ENCODE results near the gene C22orf39.

The C22orf39 gene

DNA sequence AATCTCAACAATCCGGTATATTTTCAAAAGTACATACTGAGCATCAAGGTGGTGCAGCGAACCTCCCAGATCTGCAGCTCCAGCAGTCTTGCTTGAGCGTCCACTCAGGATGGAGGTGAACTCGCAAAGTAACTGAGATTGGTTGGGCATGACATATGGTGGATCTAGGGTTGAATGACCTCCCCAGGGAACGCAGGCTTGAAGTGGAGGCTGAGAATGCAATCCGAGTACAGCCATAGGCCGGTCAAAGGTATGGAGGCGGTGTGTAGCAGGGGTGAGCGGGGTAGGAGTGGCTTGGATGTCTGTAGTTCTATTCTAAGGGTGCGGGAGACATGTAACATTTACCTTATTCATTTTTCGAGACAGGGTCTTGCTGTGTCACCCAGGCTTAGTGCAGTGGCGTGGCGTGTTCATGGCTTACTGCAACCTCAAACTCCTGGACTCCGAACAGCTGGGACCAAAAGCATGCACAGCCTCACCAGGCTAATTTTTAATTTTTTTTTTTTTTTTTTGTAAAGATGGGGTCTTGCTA, 631 bp upstream of the C22orf39 start:
- no peak for TF ChIP-seq ZBTB7A (IDR thresholded peaks at IDR 0.05; ENCODE audit: low read depth)

DNA sequence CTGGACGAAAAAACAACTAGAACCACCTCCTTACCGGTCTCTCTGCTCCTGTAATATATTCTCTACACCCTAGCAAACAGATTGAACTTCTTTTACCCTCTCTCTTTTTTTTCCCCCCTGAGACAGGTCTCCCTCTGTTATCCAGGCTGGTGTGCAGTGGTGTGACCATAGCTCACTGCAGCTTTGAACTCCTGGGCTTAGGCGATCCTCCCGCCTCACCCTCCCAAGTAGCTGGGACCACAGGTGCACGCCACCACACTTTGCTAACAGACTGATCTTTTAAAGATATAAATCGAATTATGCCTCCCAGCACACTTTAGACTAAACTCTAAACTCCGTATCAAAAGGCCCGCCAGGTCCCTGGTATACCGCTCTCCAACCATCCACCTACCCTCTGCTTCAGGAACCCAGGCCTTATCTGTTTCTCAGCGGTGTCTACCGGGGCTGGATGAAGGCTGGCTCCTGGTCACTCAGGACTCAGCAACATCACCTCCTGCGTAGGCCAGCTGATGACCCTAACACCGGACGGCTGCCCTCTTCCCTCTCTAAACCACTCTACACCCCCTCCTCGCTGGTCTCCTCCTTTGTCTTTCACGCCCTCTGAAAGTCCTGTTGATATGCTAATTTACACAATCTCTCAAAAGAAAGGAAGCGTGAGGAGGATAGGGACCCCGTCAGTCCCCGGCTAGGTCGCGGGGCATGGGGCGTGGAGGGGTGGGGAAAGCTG, 745 bp downstream of the C22orf39 start:
- TF ChIP-seq FOXM1 (IDR thresholded peaks at IDR 0.05; ENCODE audit: borderline replicate concordance, low read depth) = no peak
- TF ChIP-seq EGR1 (IDR thresholded peaks at IDR 0.05) = no peak
- TF ChIP-seq TCF12 (IDR thresholded peaks at IDR 0.05; ENCODE audit: low read depth) = no peak
- TF ChIP-seq ZBTB7A (IDR thresholded peaks at IDR 0.05; ENCODE audit: low read depth) = no peak
- no peak for TF ChIP-seq CEBPB (IDR thresholded peaks at IDR 0.05)
- TF ChIP-seq, protein P1, sequence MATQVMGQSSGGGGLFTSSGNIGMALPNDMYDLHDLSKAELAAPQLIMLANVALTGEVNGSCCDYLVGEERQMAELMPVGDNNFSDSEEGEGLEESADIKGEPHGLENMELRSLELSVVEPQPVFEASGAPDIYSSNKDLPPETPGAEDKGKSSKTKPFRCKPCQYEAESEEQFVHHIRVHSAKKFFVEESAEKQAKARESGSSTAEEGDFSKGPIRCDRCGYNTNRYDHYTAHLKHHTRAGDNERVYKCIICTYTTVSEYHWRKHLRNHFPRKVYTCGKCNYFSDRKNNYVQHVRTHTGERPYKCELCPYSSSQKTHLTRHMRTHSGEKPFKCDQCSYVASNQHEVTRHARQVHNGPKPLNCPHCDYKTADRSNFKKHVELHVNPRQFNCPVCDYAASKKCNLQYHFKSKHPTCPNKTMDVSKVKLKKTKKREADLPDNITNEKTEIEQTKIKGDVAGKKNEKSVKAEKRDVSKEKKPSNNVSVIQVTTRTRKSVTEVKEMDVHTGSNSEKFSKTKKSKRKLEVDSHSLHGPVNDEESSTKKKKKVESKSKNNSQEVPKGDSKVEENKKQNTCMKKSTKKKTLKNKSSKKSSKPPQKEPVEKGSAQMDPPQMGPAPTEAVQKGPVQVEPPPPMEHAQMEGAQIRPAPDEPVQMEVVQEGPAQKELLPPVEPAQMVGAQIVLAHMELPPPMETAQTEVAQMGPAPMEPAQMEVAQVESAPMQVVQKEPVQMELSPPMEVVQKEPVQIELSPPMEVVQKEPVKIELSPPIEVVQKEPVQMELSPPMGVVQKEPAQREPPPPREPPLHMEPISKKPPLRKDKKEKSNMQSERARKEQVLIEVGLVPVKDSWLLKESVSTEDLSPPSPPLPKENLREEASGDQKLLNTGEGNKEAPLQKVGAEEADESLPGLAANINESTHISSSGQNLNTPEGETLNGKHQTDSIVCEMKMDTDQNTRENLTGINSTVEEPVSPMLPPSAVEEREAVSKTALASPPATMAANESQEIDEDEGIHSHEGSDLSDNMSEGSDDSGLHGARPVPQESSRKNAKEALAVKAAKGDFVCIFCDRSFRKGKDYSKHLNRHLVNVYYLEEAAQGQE (IDR thresholded peaks at IDR 0.05; ENCODE audit: low read depth) = no peak
- TF ChIP-seq, protein P2, sequence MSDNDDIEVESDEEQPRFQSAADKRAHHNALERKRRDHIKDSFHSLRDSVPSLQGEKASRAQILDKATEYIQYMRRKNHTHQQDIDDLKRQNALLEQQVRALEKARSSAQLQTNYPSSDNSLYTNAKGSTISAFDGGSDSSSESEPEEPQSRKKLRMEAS (IDR thresholded peaks at IDR 0.05) = no peak
- TF ChIP-seq TEAD4 (IDR thresholded peaks at IDR 0.05) = no peak

DNA sequence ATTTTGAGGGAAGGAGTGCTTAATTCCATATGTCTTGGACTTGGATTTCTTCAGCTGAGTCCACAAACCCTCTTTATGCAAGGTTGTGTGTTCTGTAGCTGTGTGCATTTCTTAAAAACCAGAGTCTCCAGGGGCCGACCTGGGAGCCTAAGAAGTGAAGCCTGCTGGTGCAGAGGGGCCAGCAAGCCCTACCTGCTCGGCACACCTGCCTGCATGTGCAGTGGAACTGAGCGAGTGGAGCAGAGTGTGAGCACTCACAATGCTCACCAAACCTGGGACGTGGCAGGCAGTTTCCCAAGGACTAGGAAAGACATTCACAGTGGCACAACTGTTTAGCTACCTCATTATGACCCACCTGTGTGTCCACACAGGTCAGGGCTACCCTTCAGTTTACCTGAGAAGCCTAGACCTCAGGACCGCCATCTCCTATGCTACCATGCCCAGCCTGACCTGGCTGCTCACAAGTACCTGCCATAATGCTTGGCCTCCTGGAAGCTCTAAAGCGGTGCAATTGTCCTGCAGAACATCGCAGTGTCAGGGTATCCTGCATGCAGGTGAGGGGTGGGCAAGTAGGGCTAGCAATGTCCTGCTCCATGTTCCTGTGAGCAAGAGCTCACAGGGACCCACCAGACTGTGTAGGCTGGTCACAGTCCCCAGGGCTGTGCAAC, 3.8 kb downstream of the C22orf39 start:
- TF ChIP-seq ZBTB7A (IDR thresholded peaks at IDR 0.05; ENCODE audit: low read depth) (no peak), CEBPB (IDR thresholded peaks at IDR 0.05) (no peak), YY1 (IDR thresholded peaks at IDR 0.05; ENCODE audit: low read depth) (no peak), EP300 (IDR thresholded peaks at IDR 0.05; ENCODE audit: borderline replicate concordance) (no peak)
- TF ChIP-seq, protein P2 (IDR thresholded peaks at IDR 0.05) = no peak

DNA sequence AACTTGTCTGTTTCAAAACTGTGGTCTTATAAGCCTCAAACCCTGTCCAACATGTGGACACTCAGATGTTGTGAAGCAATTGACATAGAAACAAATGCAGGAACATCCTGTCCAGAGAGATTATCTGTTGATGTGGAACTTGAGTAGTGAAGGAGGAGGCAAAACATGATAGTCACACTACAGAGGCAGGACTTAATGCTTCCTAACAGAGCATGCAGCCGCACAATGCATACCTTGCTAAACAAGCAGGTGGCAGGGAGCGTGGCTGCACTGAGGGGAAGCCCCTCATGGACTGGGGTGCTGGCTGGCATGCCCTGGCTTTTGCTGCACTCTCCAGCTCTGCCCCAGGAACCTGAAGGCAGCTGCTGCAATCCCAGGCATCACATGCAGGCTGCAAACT, 5.3 kb downstream of the C22orf39 start:
- TF ChIP-seq, protein P3, sequence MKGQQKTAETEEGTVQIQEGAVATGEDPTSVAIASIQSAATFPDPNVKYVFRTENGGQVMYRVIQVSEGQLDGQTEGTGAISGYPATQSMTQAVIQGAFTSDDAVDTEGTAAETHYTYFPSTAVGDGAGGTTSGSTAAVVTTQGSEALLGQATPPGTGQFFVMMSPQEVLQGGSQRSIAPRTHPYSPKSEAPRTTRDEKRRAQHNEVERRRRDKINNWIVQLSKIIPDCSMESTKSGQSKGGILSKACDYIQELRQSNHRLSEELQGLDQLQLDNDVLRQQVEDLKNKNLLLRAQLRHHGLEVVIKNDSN (IDR thresholded peaks at IDR 0.05) = no peak
- no peak for TF ChIP-seq ZBTB7A (IDR thresholded peaks at IDR 0.05; ENCODE audit: low read depth)
- no peak for TF ChIP-seq CEBPB (IDR thresholded peaks at IDR 0.05)
- TF ChIP-seq EGR1 (IDR thresholded peaks at IDR 0.05) = no peak
- no peak for TF ChIP-seq TAF1 (IDR thresholded peaks at IDR 0.05; ENCODE audit: low read depth)
- no peak for TF ChIP-seq FOXM1 (IDR thresholded peaks at IDR 0.05; ENCODE audit: borderline replicate concordance, low read depth)
- no peak for TF ChIP-seq NFIC (IDR thresholded peaks at IDR 0.05)
- no peak for TF ChIP-seq YY1 (IDR thresholded peaks at IDR 0.05; ENCODE audit: low read depth)
- TF ChIP-seq, protein P2 (IDR thresholded peaks at IDR 0.05) = no peak
- TF ChIP-seq, protein P1 (IDR thresholded peaks at IDR 0.05; ENCODE audit: low read depth) = no peak
- TF ChIP-seq CREB1 (IDR thresholded peaks at IDR 0.05; ENCODE audit: low read depth) = no peak
- TF ChIP-seq EP300 (IDR thresholded peaks at IDR 0.05; ENCODE audit: borderline replicate concordance) = no peak
- TF ChIP-seq RAD21 (IDR thresholded peaks at IDR 0.05; ENCODE audit: low read depth) = no peak
- TF ChIP-seq TCF12 (IDR thresholded peaks at IDR 0.05; ENCODE audit: low read depth) = no peak
- TF ChIP-seq TEAD4 (IDR thresholded peaks at IDR 0.05) = no peak

DNA sequence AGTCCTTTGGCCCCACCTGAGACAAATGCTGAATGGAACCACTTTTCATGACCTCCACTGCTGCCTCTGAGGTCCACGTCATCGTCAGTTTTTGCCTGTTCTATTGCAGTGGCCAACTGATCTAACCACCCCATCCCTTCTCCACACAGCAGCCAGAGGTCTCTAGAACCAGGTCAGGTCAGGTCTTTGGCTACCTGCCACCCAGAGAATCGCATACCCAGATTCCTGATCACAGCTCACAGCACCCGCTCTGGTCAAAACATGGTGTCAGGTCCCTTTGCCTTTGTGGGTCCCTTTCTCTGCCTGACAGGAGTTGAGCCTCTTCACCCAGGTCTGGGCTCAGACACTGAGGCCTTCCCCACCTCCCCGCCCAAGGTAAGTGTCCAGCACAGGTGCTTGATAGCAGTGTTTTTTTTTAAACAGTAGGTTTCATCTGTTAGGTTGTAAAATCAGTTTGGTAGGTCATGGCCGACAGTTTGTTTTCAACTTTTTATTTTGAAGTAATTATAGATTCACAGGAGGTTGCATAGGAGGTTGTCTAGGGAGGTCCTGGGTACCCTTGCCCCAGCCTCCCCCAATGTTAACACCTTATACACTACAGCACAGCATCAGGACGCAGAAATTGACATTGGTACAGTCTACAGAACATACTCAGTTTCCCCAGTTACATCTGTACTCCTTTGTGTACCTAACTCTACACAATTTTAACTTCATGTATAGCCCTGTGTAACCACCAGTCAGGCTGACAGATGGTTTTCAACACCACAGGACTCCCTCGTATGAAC, 6.9 kb downstream of the C22orf39 start:
- TF ChIP-seq, protein P3 (IDR thresholded peaks at IDR 0.05) = no peak

Data from Ishikawa (cell line).